HG03460 (cell line): Measurements from ENCODE around the gene AKIRIN2.

Experiments used
- ATAC-seq: cut with Tn5 transposase; IDR thresholded peaks from one replicate; pipeline ENCODE4 v1.9.1; 2021; ENCODE audit not compliant: unreplicated experiment

Gene AKIRIN2

DNA sequence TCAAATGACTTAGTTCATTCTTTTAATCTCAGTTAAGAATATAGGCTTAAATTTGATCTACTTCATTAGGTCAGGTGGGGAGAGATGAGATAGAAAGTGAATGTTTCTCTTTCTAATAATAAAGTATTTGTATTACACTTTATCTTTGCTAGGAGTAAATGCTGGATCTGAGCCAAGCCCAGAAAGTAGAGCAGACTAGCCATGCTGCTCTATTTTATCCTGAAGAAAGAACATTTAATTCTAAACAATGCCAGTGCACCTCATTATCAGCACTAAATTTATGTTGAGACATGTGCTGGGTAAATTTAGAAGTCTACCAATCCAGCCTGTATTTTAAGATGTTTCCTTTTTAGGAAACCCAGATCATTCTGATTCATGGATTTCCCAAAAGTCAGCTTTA lies 43.5 kb downstream of the AKIRIN2 start:
- ATAC-seq, result no peak

DNA sequence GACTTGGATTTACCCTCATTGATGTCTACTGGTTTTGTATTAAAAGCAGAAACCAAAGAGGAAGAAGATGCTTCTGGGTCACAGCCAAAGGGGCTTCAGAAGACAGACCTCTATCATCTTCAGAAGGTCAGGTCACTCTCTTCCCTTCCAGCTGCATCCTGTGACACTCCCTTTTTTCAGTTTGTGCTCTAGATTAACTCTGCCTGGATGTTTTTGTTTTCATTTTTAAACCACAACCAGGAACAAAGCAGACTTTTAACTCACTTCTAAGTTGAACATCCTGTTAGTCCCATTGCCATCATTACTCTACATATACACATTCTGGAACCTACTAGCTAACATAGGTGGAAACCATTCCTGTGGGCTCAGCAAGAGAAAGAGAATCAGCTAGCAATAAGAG lies 45.2 kb downstream of the AKIRIN2 start:
- peak; percentile 77 for ATAC-seq

DNA sequence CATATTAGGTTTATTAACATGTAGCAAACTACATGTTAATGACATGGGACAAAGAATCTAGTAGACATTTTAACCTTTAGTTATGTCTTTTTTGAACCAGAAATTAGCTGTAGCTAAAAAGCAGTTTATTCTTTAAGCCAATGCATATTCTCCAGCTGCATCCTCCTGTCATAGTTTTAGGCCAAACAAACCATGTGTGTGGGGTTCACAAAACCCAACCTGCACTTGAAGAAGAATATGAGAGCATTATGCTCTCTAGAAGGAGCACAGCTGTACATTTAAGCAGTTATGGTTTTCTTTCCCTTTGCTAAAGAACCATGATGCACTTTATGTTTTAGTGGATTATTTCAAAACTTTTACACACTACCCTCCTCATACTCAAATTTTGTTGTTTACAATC lies 46.2 kb downstream of the AKIRIN2 start:
- ATAC-seq, result no peak

DNA sequence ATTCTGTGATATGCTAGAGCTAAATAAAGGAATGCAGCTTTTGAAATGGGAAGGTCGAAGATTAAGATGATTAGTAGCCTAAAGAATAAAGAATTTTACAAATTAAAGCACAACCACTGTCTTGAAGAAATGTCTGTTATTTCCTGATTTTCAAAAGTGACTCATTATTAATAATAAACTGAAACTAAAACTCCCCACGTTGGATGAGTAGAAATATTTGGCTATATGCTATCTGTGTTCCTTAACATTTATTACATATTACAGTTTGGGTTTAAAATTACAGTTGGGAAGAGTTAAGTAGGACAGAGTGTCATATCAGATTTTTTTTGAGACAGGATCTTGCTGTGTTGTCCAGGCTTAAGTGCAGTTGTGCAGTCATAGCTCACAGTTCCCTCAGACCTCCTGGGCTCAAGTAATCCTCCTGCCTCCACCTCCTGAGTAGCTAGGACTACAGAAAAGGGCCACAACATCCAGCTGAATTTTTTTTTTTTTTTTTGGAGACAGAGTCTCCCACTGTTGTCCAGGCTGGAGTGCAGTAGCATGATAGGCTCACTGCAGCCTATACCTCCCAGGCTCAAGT lies 47.1 kb downstream of the AKIRIN2 start:
- ATAC-seq, result no peak

DNA sequence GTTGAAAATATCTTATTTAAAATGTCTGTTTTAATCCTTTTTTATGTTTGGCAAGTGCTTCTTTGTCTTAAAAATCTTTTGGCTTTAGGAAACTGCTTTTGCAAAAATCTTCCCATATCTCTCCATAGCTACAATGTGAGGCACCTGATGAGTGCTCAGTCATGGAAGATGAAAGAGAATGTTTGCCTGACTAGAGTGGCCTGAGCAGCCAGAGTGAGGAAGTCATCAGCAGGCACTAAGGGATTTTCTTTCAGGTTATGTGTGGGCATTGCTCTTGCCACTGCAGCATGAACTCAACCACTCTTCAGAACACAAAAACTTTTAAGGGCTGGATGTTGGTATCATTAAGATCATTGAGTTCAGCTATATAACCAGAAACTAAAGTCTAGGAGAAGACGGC lies 47.9 kb downstream of the AKIRIN2 start:
- ATAC-seq, result no peak

DNA sequence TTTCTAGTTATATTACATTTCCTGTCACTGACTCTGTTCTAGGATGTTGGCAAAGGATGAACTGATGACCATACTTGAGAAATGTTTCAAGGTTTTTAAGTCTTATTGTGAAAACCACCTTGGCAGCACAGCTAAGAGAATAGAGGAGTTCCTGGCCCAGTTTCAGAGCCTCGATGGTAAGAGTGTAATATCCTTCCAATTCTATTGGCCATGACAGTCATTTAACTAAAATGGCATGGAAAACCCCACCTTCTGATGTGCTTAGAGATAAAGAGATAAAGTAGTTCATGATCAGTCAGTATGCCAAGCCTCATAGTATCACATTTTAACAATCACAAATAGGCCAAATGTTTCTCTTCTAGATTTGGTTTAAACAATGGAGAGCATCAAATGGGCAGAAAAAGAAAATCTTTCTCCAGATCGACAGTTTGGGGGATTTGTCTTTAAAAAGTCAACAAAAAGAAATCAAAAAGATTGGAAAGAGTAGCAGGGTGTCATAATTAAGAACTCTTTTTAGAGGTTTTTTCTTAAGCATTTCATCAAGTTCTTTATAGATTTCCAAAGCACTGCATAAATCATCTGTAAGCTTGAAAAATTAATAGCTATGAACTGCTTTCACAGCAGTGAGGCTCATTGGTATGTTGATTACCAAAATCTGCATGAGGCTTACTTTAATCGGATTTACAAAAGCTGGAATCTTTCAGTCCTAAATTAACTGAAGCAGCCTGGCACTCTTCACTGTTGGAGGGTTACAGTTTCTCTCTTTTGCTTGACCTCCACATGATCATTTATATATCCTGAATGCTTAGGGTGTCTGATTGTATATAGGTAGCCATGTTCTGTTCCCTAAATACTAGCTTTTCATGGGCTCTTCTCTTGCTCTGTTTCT lies 48.7 kb downstream of the AKIRIN2 start:
- no peak for ATAC-seq

DNA sequence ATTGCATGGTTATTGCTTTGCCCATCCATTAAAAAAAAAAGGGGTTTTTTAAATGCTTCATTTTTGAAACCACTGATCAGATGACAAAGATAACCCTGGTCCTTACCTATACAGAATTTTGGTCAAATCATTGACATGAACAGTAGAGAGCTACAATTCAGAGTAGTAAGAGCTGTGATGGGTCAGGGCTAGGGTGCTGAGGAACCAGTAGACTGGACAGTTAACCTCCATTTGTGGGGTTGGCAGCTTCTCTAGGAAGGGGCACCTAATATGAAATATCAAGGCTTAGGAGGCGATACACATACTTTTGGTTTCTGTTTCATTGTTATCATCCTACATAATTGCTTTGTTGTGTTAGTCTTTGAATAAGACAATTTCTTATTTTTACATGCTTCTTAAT lies 57.0 kb downstream of the AKIRIN2 start:
- peak; percentile 65 for ATAC-seq

DNA sequence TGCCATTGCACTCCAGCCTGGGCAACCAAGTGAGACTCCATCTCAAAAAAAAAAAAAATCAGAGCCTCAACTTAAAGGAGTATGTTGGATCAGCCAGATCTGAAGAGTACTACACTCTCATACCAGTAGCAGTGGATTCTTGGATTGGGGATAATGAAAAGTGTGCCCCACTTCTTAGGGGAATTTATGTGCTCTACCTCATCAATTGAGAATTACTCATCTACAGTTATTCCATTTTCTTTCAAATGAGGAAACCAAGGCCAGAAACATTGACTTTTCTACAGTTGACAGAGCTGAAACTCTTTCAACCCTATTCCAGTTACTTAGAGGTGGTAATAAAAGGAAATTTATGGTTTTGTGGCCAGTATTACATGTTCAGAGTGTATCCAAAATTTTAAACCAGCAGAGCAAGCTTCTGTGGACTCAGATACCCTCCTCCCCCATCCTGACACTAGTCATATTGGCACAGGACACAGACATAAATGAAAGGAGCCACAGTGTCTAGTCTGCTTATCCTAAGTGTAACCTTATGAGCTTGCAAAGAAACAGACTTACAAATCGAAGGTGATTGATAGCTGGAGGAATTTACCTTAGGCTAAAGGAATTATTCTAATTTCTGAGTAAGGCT lies 60.9 kb downstream of the AKIRIN2 start:
- ATAC-seq, result no peak

DNA sequence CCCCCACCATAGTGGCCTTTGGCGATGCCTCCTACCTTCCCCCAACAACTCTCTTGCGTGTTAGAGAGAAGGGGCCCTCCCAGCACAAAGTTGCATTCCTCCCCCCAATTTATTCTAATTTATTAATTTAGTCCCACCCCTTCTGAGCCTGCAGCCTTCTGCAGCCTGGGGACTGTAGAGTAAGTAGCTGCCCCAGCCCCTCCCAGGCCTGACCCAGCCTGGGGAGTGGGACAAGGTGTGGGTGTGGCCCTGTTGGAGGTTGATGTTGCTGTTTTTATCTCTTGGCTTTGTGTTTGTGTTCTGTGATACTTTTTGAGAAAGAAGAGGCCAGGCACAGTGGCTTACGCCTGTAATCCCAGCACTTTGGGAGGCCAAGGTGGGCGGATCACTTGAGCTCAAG lies 62.7 kb downstream of the AKIRIN2 start:
- ATAC-seq, result no peak

DNA sequence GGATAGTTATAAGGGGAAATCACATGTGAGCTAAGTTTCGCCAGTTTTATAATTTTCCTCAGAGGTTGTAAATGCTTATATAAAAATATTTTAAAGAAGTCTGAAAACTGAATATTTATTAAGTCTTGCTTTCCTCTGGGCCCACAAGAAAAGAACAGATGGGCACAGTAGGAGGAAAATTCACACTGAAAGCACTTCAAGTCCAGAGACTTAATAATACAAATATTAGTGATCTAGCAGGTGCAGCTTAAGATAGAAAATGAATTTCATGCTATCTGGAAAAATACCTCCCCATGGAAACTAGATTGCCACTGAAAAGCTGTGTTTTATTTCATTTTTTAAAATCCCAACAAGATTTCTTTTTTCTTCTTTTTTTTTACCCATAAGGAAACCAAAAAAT lies 64.9 kb downstream of the AKIRIN2 start:
- ATAC-seq, result no peak

DNA sequence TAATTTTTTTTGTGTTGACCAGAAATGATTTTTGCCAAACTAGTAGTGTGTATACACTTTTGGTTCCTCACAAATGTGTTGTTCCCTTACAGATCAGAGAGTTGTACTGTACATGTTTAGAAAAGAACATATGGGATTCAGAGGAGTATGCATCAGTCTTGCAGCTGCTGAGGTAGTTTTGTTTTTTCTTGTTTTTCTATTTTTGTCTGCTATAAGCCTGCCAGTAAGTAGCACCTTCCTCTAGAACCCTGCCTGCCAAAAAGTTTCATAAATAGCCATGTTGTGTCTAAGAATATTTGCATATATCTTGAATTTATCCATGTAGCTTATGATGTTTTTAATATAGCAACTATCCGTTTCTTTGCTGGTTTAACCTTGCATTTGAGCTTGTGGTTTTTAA lies 65.7 kb downstream of the AKIRIN2 start:
- ATAC-seq, result no peak

DNA sequence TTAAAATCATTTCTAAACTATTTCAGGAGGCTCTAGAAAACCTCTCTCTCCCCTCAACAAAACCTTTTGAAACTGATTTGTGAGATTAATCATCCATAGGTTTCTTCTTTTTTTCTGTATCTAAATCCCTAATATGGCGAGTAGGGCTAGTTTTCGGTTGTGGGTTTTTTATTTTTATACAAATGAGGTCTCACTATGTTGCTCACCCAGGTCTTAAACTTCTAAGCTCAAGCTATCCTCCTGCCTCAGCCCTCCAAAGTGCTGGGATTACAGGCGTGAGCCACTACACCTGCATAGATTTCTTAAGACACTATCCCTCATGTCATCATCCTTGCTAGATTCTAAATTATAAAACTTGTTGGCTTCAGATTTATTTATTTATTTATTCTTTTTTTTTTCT lies 68.2 kb downstream of the AKIRIN2 start:
- ATAC-seq, result no peak

DNA sequence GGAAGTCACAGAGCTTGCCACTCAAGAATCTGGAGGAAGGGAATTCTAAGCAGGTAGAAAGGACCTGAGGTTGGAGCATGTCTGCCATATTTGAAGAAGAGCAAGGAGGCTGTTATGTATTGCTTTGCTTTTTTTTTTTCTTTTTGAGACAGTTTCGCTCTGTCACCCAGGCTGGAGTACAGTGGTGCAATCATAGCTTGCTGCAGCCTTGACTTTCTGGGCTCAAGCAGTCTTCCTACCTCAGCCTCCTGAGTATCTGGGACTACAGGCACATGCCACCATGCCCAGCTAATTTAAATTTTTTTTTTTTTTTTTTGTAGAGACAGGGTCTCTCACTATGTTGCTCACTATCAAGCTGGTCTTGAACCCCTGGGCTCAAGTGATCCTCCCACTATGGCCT lies 71.3 kb downstream of the AKIRIN2 start:
- ATAC-seq, result no peak

DNA sequence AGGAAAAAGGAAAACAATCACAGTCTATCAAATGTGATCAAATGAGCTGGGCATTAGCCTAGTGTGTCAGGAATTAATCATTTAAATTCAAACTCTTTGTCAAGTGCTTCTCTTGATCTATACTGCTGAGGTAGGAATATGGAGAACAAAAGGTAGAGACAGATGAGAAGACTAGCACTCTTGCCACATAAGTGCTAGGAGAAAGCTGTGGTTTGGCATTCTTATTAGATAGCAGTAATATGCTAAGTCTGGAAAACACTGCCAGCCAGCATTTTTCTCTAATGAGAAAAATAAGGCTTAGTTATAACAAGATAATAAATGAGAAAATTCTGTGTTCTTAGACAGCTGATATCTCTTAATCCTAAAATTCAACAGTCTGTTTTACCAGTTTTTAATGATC lies 73.2 kb downstream of the AKIRIN2 start:
- ATAC-seq, result no peak

DNA sequence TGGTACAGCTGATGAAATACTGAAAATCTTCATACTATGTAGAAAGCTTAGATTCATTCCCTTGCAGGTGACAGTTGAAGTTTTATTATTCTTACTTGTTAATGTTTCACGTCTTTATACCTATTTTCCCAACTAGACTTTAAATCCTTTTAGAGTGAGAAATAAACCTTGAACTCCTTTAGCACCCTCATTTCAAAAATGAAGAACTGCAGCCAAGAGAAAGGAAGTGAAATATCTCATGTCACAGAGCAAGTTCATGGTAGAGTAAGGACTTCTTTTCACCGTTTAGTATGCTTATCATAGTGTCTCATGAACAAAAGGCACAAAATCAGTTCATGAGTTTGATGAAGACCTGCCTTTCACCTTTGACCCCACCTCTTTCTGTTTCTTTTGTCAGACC lies 73.6 kb downstream of the AKIRIN2 start:
- ATAC-seq, result no peak
